SK-N-SH treated with all-trans-retinoic acid at 6 μM for 48 hours (cell line): Measurements from ENCODE around the gene CTBP1.

Experiments
- ATAC-seq: fragments of 200-7000 bp; cut with Tn5 transposase; 3 replicates; pipeline ENCODE4 v1.9.1; 2020; ENCODE audit warnings: mild to moderate bottlenecking, moderate library complexity
- ARNTL ChIP-seq: fragments of 450-650 bp; formaldehyde crosslinking; IDR thresholded peaks from 2 replicates; pipeline ENCODE4 v1.5.0; 2020; ENCODE audit warnings: low read depth, mild to moderate bottlenecking, moderate library complexity, borderline replicate concordance
- BACH2 ChIP-seq: fragments of 250-450 bp; sonication (Bioruptor Pico); IDR thresholded peaks from 2 replicates; pipeline ENCODE4 v1.9.0; 2021; ENCODE audit warnings: mild to moderate bottlenecking, borderline replicate concordance
- CSDC2 ChIP-seq: fragments of 250-450 bp; sonication (Bioruptor Pico); IDR thresholded peaks from 2 replicates; pipeline ENCODE4 v1.5.0; 2020; ENCODE audit warnings: mild to moderate bottlenecking, moderate library complexity
- GLIS3 ChIP-seq: fragments of 250-450 bp; sonication (Bioruptor Pico); IDR thresholded peaks from 2 replicates; pipeline ENCODE4 v1.5.0; 2020; ENCODE audit warnings: mild to moderate bottlenecking, moderate library complexity
- ISL1 ChIP-seq: fragments of 250-450 bp; sonication (Bioruptor Pico); IDR thresholded peaks from 2 replicates; pipeline ENCODE4 v2.1.2; 2022; ENCODE audit warnings: mild to moderate bottlenecking, moderate library complexity
- OSR1 ChIP-seq: fragments of 250-450 bp; sonication (Bioruptor Pico); IDR thresholded peaks from 2 replicates; pipeline ENCODE4 v1.8.0; 2022; ENCODE audit warnings: moderate library complexity, mild to moderate bottlenecking, inconsistent platforms
- PATZ1 ChIP-seq: fragments of 250-450 bp; sonication (Bioruptor Pico); IDR thresholded peaks from 2 replicates; pipeline ENCODE4 v1.8.0; 2020; ENCODE audit warnings: mild to moderate bottlenecking, moderate library complexity, borderline replicate concordance
- PPARA ChIP-seq: fragments of 250-450 bp; sonication (Bioruptor Pico); IDR thresholded peaks from 2 replicates; pipeline ENCODE4 v1.5.0; 2020; ENCODE audit warnings: mild to moderate bottlenecking, borderline replicate concordance
- RARB ChIP-seq: fragments of 250-450 bp; sonication (Bioruptor Pico); IDR thresholded peaks from 2 replicates; pipeline ENCODE4 v1.8.0; 2021; ENCODE audit warnings: mild to moderate bottlenecking, moderate library complexity
- SNAI2 ChIP-seq: fragments of 250-450 bp; sonication (Bioruptor Pico); IDR thresholded peaks from 2 replicates; pipeline ENCODE4 v1.5.0; 2020; ENCODE audit warnings: mild to moderate bottlenecking, moderate library complexity
- TCF4 ChIP-seq: fragments of 250-450 bp; sonication (Bioruptor Pico); IDR thresholded peaks from 2 replicates; pipeline ENCODE4 v1.8.0; 2021; ENCODE audit warnings: mild to moderate bottlenecking, moderate library complexity, borderline replicate concordance
- TOX ChIP-seq: fragments of 250-450 bp; sonication (Bioruptor Pico); IDR thresholded peaks from 2 replicates; pipeline ENCODE4 v1.8.0; 2021; ENCODE audit warnings: mild to moderate bottlenecking, moderate library complexity, borderline replicate concordance
- TSHZ2 ChIP-seq: fragments of 250-450 bp; sonication (Bioruptor Pico); IDR thresholded peaks from 2 replicates; pipeline ENCODE4 v1.5.0; 2020; ENCODE audit warnings: mild to moderate bottlenecking, moderate library complexity
- ZC3H10 ChIP-seq: fragments of 250-450 bp; sonication (Bioruptor Pico); IDR thresholded peaks from 2 replicates; pipeline ENCODE4 v1.5.1; 2021; ENCODE audit warnings: mild to moderate bottlenecking, moderate library complexity
- ZFP3 ChIP-seq: fragments of 250-450 bp; sonication (Bioruptor Pico); IDR thresholded peaks from 2 replicates; pipeline ENCODE4 v1.5.0; 2020; ENCODE audit warnings: mild to moderate bottlenecking, moderate library complexity
- ZFP30 ChIP-seq: fragments of 450-650 bp; formaldehyde crosslinking; IDR thresholded peaks from 2 replicates; pipeline ENCODE4 v1.5.0; 2022; ENCODE audit warnings: mild to moderate bottlenecking, moderate library complexity
- ZNF565 ChIP-seq: fragments of 450-650 bp; formaldehyde crosslinking; conservative IDR thresholded peaks from 2 replicates; pipeline ENCODE4 v1.5.0; 2020; ENCODE audit warnings: low read depth, mild to moderate bottlenecking, moderate library complexity
- ZNF70 ChIP-seq: fragments of 450-650 bp; formaldehyde crosslinking; IDR thresholded peaks from 2 replicates; pipeline ENCODE4 v1.5.0; 2020; ENCODE audit warnings: mild to moderate bottlenecking, moderate library complexity
- TF ChIP-seq, protein P1 (sequence below): fragments of 250-450 bp; sonication (Bioruptor Pico); IDR thresholded peaks from 2 replicates; pipeline ENCODE4 v1.5.1; 2020; ENCODE audit warnings: low read depth, mild to moderate bottlenecking, moderate library complexity
- TF ChIP-seq, protein P2 (sequence below): fragments of 250-450 bp; sonication (Bioruptor Pico); IDR thresholded peaks from 2 replicates; pipeline ENCODE4 v1.5.1; 2021; ENCODE audit warnings: mild to moderate bottlenecking, moderate library complexity

The CTBP1 gene

GRCh38 chr4:1222938-1223690 lies 25.8 kb downstream of the CTBP1 start:
- ATAC-seq = no peak
- no peak for TF ChIP-seq ISL1 (CRISPR knock-in tag)
- TF ChIP-seq, protein P1, sequence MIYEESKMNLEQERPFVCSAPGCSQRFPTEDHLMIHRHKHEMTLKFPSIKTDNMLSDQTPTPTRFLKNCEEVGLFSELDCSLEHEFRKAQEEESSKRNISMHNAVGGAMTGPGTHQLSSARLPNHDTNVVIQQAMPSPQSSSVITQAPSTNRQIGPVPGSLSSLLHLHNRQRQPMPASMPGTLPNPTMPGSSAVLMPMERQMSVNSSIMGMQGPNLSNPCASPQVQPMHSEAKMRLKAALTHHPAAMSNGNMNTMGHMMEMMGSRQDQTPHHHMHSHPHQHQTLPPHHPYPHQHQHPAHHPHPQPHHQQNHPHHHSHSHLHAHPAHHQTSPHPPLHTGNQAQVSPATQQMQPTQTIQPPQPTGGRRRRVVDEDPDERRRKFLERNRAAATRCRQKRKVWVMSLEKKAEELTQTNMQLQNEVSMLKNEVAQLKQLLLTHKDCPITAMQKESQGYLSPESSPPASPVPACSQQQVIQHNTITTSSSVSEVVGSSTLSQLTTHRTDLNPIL (CRISPR knock-in tag) = no peak
- no peak for TF ChIP-seq TCF4 (CRISPR knock-in tag)
- no peak for TF ChIP-seq ZNF565 (CRISPR knock-in tag)
- TF ChIP-seq ZC3H10 = no peak
- no peak for TF ChIP-seq ZNF70
- TF ChIP-seq RARB (CRISPR knock-in tag) = no peak
- no peak for TF ChIP-seq CSDC2 (CRISPR knock-in tag)
- TF ChIP-seq TSHZ2 = no peak
- TF ChIP-seq SNAI2 (CRISPR knock-in tag) = no peak
- TF ChIP-seq OSR1 (CRISPR knock-in tag) = no peak
- no peak for TF ChIP-seq TOX (CRISPR knock-in tag)
- TF ChIP-seq ZFP30 = no peak
- no peak for TF ChIP-seq GLIS3
- TF ChIP-seq PATZ1 (CRISPR knock-in tag) = no peak
- TF ChIP-seq, all 23 proteins: peak for 0

- no peak; the same call in 2 of the 3 replicates for ATAC-seq
- TF ChIP-seq ZFP3 (no peak), GLIS3 (no peak), TSHZ2 (no peak), ARNTL (CRISPR knock-in tag) (no peak), PPARA (CRISPR knock-in tag) (no peak), OSR1 (CRISPR knock-in tag) (no peak), TOX (CRISPR knock-in tag) (no peak), BACH2 (no peak)
- TF ChIP-seq, protein P2, sequence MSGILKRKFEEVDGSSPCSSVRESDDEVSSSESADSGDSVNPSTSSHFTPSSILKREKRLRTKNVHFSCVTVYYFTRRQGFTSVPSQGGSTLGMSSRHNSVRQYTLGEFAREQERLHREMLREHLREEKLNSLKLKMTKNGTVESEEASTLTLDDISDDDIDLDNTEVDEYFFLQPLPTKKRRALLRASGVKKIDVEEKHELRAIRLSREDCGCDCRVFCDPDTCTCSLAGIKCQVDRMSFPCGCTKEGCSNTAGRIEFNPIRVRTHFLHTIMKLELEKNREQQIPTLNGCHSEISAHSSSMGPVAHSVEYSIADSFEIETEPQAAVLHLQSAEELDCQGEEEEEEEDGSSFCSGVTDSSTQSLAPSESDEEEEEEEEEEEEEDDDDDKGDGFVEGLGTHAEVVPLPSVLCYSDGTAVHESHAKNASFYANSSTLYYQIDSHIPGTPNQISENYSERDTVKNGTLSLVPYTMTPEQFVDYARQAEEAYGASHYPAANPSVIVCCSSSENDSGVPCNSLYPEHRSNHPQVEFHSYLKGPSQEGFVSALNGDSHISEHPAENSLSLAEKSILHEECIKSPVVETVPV (CRISPR knock-in tag) = no peak
- TF ChIP-seq, protein P1 (CRISPR knock-in tag) = no peak
These were observed 26.7 kb downstream of the CTBP1 start for GRCh38 chr4:1222036-1222789.
